GM18909 (cell line): ENCODE data around the gene TRRAP.

Experiments used
- ATAC-seq: cut with Tn5 transposase; IDR thresholded peaks from one replicate; pipeline ENCODE4 v1.9.1; 2021; ENCODE audit warnings: mild to moderate bottlenecking; ENCODE audit not compliant: unreplicated experiment, poor library complexity

The TRRAP gene

DNA sequence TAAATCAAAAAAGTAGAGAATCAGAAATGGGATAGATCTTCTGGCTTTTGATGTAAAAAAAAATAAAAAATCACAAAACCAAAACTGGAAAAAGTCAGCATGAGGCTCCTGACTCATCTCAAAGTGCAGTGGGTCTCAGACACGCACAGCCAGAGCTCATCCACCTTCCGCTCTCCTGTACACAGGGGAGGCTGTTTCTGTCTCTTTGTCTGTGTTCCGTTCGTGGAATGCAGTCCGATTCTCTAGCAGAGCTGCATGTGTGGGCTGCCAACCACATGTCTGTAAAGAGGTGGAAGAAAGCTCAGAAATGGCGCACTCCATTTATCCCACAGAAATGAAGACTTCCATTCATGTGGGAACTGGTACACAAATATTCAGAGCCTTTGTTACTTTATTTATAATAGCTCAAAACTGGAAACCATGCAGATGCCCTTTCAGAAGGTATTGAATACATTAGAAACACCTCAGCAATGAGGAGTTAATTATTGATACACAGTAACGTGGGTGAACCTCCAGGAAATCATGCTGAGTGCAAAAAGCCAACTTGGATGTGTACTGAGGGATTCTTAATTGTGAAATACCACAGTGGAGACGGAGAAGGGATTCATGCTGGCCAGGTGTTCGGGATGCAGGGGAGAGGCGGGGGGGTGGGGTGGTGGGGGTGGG is 123.3 kb downstream of the TRRAP start:
- no peak for ATAC-seq

DNA sequence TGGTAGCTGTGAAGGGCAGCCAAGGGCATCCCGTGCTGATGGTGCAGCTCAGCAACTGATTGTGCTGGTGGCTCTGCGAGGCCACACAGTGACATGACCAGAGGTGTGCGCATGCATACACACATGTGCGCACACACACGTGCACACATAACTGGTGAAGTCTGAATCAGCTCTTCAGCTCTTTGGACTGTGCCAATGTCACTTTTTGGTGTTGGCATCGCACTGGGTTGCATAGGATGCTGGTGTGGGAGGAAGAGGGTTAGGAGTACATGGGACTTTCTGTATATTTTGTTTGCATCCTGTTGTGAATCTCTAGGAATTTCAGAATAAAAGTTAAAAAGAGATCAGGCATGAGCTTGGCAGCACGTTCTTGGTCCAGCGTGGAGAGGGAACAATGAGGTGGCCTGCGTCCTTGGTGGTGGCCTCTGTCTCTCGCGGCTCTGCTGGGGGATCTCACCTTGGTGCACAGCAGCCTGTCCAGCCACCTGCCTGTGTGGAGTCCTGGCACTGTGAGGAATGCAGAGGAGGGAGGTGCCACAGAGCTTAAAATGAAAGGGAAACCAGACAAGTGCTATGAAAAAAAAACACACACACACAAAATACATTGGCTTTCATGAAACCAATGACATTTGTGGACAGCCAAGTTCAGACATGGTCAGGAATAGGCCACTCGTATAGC is 124.0 kb downstream of the TRRAP start:
- ATAC-seq: no peak

DNA sequence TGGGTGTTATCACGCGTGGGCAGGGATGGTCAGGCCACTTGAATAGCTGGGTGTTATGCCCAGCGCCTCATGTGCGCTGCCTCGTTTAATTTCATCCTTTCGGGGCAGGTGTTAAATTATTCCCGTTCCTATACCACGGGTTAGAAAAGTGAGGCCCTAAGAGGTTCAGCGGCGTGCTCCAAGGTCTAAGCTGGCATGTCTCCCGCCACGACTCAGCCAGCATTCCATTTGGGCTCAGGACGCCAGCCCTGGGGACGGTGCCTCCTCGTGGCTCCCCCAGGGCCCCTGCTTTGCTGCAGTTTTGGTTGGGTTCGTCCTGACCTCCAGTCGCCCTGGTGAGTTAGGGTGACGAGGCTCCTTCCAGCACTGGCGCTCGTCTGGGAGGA is 124.5 kb downstream of the TRRAP start:
- no peak for ATAC-seq

DNA sequence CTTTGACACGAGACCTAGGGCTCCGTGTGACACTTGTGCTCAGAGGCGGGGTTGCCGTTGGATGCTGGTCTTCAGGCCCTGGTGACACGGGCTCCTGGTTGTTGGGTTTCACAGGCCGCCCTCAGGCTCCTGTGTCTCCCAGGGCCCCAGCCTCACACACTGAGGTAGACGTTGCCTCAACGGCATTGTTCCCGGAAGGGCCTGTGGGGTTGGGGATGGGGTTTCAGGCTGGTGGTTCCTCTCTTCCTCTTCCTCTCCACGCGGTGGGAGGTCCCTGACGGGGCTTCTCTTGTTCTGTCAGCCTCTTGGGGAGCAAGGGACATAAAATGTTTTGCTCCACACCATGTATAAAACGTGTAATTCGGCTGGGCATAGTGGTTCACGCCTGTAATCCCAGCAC is 125.1 kb downstream of the TRRAP start:
- no peak for ATAC-seq

DNA sequence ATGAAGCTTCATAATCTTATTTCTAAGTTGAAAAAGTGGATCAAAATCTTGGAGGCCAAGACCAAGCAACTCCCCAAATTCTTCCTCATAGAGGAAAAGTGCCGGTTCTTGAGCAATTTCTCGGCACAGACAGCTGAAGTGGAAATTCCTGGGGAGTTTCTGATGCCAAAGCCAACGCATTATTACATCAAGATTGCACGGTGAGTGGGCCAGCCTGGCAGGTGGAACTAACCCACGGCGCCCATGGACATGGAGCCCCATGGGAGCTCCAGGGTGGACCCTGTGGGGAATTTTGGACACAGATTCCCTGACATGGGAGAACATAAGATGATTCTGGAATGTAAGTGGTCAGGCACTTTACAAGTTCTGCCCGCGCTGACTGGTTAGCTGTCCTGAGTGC is 125.9 kb downstream of the TRRAP start:
- no peak for ATAC-seq

DNA sequence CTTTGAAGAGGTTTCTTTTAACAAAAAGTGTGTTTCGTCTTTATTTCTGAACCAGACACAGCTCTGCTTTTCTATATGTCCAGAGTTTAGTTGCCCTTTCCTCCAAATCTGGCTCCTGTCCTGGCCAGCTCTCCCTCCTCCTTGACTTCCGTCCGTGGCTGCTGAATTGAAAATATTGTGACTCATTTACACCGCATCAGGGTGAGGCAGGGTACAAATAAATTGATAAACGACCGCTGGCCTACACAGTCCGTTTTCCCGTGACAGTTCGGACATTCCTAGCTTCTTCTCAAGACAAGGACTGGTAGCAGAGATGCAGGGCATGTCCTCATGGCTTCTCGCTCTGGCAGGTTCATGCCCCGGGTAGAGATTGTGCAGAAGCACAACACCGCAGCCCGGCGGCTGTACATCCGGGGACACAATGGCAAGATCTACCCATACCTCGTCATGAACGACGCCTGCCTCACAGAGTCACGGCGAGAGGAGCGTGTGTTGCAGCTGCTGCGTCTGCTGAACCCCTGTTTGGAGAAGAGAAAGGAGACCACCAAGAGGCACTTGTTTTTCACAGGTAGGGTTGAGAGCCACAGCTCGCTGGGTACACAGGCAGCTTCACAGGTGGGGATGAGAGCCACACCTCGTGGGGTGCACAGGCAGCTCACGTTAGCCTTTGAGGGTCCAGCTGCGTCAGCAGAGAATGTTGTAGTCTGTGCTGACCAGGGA is 126.6 kb downstream of the TRRAP start:
- ATAC-seq: no peak

DNA sequence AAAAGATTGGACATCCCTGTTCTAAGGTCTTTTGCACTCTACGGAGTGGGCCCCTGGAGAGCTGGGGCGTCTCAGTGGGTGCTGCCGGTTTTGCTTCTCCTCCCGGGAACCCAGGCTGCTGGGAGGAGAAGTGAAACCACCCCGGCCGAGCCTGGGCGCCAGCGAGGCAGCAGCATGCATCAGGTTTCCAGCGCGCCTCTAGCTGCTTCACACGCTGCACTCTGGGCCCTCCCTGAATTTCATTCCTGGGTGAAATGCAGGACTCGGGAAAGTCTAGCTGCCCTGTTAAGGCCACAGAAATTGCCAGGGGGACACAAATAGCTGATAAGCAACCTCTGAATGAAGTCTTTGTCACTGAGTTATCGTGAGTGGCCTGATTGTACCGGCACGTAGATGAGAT is 127.4 kb downstream of the TRRAP start:
- no peak for ATAC-seq

DNA sequence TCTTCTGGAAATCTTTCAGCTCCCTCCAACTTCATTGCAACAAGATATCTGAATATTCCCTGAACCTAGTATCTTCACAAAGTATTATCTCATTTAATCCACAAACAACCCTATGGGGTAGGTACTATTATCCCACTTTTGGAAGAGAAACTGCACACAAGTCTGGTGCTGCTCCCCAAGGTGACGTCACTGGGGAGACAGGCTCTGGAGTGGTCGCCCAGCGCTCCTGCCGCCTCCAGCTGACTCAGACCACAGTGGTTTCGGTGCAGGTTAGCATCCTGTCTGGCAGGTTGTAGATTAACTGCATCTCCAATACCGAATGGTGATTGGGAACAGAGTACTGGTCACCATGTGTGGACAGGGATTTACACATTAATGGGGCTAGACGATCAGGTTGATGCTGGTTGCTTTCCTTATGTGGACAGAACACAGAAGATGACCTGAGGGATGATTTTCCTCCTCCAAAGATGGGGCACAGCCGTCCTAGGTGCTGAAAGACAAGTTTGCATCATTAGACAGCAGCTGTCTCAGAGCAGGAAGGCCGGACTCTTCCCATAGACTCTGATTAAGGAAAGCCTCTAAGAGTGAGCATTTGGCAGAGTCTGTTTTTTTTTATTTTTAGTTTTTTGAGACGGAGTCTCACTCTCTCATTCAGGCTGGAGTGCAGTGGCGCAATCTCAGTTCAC is 128.6 kb downstream of the TRRAP start:
- no peak for ATAC-seq

DNA sequence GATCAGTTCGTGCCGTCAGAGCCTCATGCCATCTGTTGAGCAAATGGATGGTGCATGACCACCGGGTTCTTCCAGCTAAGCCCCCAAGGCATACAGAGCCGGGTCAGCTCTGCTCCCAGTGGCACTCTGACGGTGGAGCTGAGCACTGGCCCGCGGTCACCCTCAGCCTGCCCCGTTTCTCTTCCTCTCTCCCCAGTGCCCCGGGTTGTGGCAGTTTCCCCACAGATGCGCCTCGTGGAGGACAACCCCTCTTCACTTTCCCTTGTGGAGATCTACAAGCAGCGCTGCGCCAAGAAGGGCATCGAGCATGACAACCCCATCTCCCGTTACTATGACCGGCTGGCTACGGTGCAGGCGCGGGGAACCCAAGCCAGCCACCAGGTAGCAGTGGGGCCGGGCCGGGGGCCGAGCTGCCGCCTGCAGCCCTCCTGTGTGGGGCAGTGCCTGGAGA is 129.9 kb downstream of the TRRAP start:
- no peak for ATAC-seq

DNA sequence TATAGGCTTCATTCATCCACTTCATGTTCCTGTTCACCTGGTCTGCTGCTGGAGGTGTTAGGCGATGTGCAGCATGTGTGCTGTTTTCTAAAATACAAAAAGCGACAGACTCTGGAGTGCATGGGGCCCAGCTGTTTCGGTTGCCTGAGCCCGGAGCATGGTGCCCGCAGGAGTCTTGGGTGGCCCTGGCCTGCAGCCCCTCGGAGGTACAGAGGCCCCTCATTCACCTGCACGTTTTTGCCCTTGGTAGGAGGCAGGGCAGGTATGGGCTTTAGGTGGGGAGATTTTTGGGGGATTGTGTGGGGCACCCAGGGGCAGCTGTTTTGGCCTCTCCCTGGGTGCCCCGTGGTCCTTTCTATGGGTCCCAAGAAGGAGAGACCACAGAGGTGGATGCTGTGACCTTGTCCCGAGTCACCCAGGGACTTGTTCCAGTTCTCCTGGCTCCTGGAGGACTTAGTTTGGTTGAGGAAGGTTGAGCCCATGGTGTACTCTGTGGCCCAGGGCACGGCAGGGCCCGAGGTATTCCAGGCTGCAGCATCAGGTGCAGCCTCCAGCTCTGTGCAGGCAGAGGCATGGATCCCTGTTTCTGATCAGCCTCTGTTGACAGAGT is 130.7 kb downstream of the TRRAP start:
- ATAC-seq: no peak

DNA sequence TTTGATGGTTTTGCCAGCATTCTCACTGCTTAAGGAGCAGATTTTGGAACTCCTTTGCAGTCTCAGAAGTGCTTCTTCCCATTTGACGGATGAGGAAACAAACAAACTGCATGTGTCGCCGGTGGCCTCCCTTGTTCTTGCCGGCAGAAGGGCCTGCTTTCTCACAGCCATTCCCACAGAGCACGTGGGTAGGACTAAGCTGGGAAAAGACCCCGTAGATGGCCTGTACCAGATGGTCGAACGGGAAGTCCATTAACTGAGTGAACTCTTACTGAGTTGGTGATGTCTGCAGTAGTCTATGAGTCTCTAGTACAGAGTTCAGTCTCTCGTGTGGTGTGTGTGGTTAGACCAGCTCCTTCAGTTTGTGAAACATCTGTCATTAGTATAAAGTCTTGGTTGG is 131.9 kb downstream of the TRRAP start:
- no peak for ATAC-seq

DNA sequence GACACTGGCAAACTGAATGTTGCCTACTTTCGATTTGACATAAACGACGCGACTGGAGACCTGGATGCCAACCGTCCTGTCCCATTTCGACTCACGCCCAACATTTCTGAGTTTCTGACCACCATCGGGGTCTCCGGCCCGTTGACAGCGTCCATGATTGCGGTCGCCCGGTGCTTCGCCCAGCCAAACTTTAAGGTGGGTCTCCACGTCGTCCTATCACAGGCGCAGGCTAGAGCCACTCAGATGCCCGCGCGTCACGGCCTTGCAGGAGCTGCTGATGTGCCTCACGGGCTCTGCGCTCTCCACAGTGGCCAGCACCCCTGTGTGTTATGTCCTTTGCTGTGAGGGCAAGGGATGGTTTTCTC is 133.0 kb downstream of the TRRAP start:
- no peak for ATAC-seq

DNA sequence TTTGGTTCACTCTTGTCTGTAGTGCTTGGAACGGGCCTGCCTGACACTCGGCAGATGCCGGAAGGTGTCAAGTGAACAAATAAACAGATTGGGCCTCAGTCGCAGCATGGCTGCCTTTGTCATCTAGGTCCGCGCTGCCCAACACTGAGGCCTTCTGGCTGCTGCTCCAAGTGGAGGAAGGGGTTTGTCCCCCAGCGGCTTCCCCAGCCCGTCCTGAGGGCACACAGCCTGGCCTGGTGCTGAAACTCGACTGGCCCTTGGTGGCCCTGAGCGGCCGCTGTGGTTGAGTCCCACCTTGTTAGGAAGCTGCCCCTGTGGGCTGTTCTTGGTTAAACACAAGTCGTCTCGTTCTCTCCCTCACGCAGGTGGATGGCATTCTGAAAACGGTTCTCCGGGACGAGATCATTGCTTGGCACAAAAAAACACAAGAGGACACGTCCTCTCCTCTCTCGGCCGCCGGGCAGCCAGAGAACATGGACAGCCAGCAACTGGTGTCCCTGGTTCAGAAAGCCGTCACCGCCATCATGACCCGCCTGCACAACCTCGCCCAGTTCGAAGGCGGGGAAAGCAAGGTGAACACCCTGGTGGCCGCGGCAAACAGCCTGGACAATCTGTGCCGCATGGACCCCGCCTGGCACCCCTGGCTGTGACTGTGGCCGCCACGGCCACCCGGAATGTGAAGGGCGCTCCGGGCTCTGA is 133.5 kb downstream of the TRRAP start:
- ATAC-seq: no peak

DNA sequence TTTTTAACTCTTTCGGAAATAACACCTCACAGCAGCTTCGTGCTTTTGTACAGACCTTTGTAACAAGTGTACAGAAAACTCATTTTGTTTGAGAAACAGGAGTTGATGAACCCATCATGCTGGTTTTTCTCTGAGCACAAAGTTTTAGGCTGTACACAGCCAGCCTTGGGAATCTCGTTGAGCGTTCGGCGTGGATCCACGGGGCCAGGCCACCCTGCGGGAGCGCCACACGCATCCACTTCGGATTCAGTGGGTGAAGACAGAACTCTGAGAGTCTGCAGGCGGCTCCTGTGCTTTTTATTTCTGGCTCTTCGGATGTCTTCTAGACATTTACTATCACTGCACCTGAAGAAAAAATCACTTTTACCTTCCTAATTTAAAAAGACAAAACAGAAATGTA is 134.4 kb downstream of the TRRAP start:
- ATAC-seq: no peak

DNA sequence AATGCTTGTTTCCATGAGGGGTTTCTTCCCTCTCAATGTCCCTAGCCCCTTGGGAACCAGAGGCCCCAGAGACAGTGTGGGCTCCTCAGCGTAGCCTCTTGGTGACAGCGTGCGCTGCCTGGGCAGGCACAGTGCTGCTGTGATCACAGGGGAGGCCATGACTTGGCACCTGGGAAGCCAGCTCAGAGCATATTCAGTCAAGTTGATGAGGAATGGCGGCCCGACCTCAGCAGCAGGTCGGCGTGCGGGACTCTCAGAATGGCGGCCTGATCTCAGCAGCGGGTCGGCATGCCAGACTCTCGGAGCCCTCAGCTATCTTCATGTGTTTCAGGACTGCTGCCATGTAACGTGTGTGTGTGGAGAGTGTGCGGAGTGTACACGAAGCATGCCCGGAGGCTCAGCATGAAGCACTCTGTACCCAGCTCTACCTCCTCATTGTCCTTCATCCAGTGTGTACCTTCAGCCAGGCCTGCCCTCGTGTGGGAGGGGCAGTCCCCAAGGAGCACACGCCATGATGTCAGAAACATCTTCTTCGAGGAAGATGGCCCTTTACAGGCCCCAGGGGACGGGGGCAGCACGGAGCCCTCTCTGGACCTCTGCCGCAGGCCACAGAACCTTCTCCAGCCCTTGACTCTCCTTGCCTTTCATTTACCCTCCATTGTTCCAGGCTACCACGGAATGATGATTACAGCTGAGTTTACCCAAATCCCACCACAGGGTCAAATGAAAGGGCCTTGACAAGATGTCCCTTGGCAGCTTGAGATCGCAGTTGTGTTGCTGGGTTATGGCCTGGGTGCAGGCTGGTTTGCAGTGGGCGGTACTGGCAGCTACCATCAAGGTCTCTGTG is 135.2 kb downstream of the TRRAP start:
- ATAC-seq: no peak

DNA sequence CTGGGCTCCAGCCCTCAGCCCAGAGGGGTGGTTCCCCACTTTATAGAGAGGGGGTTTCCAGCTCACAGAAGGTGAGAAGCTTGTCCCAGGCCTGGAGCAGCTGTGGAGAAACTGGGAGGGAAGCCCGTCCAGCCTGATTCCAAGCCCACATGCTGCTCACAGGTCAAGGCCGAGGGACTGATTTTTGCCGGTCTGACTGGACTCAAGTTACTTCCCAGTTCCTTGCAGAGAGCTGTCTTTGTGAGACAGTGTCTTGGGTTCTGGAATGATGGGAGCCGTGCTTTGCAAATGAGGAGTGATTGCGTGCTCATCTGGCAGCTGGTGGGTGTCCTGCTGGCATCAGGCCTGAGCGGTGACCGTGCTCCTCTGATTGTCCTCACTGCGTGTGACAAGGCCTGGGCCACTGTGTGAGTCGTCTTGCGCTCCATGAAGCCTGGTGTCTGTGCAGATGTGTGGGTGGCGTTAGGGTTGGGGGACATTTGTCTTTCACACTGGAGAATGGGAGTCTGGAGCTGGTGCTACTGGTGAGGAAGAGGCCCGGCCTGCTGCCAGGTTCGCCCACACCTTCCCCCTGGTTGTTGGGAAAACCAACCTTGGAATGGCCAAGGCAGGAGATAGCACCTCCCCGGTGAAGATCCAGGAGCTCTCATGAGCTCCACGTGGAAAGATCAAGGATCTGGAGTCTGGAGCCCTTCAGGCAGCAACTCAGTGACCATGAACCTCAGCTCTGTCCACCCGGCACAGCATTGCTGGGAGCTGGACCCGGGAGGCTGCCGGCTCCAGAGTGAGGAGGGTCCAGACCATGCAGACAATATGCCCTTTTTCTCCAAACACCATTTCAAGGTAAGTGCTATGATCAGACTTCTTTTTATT is 136.0 kb downstream of the TRRAP start:
- no peak for ATAC-seq

DNA sequence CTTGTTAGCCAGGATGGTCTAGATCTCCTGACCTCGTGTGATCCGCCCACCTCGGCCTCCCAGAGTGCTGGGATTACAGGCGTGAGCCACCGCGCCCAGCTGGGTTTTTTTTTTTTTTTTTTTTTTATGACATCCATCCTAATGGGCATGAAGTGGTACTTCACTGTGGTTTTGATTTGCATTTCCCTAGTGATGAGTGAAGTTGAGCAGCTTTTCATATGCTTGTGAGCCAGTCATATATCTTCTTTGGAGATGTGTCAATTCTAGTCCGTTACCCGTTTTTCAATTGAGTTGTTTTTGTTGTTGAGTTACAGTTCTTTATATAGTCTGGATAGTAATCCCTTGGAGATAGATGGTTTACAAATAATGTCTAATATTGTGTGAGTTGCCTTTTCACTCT is 137.9 kb downstream of the TRRAP start:
- ATAC-seq: no peak
